Fibroblast of skin of right quadriceps (primary cell): ENCODE measurements around the gene APRT.
A peak's percentile ranks its signal among the peaks of the same experiment; 100 is the strongest.

ENCODE experiments used
- DNase-seq: peaks from one replicate; pipeline ENCODE4 v3.0.0-alpha.2; 2013

The APRT gene, protein sequence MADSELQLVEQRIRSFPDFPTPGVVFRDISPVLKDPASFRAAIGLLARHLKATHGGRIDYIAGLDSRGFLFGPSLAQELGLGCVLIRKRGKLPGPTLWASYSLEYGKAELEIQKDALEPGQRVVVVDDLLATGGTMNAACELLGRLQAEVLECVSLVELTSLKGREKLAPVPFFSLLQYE

DNA sequence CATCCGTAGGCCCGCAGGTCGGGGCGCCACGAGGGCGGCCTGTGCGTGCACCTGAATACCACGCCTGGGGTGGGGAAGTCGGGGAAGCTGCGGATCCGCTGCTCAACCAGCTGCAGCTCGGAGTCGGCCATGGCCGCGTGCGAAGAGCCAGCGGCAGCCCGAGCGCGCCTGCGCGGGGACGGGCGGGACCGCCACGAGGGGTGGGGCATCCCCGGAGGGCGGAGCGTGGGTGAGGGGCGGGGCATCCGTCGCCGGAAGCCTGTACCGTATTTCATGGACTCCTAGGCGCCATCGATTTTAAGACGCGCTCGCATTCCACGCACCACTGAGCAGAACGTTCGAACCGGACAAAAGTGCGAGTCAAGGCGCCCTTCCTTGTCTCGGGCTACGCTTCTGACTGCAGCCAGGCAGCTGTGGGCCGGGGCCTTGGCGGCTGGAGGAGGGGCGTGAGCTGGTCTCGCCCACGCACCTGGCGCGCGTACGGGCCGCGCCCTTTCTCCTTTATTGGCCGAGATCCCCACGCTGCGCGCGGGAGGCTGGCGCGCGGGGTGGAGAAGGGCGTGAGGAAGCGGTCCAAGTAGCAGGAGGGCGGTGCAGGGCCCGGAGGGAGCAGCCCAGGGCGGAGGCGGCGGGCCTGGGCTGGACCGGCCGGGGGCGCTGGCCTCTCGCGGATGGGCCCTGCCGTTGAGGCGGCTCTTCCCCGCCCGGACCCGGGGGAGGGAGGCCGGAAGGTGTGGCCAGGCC lies at the start of gene APRT:
Gene APRT, minus strand, starts transcription at position 160 of the 744 bp plus-strand sequence. Its CDS starts 29 bp downstream, at position 131.
- peak; percentile 93 for DNase-seq

DNA sequence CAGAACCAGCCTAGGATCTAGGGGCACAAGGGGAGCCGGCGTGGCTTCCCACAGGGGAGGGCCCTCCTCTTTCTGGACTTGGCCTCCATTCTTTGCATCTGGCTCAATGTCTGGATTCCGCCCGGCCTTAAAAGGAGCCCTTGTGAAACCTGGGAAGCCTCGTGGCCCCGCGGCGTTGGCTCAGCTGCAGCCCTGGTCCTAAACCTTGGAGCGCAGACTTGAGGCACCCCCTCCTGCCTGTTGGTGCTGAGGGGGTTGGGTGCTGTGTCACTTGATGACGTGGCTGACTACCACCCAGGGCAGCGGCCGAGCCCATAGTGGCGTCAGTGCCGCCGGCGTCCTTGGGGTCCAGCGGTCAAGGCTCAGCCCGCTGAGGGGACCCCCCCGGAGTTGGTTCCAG lies 49.6 kb upstream of the APRT start:
- DNase-seq, result no peak

DNA sequence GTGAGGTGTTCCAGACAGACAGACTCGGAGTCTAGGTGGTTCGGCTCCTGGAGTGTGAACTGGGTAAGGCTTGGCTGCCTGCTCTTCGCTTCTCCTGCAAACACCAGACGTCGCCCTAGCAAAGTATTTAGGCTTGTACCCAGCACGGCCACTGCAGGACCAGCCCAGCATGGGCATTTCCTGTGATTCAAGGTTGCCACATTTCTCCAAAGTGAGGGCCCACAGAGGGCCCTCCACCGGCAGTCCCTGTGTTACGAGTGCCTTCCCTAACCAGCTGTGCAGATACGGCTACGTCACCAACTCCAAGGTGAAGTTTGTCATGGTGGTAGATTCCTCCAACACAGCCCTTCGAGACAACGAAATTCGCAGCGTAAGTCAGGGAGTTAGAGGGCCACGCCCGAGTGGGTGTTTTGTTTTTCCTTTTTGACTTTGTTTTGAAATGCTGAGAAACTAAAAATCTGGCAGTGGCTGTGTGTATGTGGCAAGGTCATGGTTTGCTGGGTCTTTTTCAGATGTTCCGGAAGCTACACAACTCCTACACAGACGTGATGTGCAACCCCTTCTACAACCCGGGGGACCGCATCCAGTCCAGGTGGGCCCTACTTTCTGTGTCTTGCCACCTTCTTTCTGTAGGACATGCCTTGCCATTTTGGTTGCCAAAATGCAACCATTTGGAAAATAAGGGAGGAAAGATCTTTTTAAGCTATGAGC lies 47.8 kb upstream of the APRT start:
- no peak for DNase-seq

DNA sequence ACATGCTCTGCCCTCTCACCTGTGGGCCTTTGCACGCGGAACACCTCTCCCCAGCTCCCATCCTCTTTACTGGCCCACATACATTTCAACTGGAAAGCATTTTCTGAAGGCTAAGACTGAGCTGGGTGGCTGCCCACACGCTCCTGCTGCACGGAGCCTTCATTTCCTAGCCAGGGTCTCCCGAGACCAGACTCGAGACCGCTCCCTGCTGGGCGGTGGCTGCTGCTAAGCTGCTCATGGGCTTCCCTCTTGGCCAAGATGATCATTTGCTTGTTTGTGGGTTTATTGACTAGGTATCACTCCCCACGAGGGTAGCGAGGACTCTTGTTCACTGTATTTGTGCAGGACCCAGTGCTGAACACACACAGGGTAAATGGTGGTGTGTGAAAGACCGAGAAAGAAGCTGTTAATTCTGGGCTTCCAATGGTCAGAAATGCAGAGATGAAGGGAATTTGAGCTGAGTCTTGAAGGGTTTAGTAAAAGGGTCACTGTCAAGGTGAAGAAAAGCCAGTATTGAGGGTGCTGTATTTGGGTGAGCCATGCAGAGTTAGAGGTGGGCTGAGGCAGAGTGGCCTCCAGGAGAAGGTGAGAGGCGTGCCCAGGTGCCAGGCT lies 46.1 kb upstream of the APRT start:
- peak; percentile 63 for DNase-seq

DNA sequence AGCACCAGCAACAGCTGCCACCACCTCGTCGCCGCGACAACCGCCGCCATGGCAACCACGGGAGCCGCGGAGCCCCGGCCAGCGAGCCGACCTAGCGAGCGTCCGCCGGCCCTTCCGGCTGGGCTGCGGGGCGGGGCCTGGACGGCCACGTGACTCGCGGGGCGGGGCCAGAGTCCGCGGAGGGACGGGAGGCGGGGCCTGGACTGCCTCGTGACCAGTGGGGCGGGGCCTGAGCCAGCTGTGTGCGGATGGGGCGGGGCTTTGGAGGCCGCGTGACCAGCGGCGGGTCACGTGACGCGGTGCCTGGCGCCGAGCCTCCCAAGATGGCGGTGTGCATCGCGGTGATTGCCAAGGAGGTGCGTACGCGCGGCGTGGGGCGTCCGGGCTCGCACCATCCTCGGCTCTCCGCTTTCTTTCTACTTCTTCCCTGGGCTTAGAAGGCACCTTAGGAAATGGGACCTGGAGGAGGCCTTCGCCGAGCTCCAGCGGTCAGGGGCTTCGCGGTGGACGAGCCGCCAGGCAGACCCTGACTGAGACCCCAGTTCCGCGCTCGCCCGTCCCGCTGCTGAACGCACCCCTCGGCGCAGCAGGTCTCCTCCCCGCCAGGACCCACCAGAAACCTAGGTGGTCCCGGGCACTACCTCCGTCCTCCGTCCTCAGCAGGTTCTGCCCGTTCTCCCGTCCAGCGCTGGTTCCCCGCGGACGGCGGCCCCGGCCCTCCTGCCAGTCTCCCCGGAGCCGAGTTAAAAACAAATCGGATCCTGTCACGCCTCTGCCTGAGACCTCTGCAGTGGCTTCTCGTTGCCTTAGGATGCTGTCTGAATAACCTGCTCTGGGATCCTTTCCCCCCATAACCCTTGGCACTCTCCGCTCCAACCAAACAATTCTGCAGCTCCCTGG lies 45.4 kb upstream of the APRT start, which contains the start of the genes GALNS and TRAPPC2L:
Gene GALNS, minus strand, starts transcription at position 120 of the 900 bp plus-strand sequence. Its CDS starts 70 bp downstream, at position 50.
Gene TRAPPC2L, plus strand, starts transcription at position 300 of the 900 bp plus-strand sequence. Its CDS starts 24 bp downstream, at position 324.
- peak; percentile 93 for DNase-seq

DNA sequence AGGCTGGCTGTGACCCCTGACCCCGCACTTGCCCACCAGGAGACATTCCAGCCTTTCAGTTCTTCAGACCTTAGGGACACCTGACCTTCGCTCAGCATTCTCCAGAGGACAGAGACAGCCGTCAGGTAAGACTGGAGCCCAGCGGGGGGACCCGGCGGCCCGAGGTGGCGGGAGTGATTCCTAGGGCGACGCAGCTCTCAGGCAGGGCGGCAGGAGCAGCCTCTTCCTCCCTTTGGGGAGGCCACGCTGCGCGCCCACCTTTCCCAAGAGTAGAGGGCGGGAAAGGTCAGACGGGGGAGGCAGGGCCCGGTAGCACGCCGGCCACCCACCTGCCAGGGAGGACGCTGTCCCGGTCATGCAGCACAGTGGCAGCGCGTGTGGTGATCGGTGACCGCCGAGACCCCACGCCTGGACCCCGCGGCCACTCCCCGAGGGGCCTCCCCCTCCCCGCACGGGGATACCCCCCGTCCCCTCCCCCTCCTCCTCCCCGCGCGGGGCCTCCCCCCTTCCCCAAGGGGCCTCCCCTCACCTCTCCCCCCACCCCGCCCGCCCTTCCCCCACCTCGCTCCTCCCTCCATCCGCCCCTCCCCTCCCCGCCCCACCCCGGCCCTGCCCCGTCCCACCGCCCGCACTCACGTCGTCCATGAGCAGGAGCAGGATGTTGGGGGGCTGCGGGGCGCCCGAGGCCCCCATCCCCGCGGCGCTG lies 44.5 kb upstream of the APRT start:
- no peak for DNase-seq

DNA sequence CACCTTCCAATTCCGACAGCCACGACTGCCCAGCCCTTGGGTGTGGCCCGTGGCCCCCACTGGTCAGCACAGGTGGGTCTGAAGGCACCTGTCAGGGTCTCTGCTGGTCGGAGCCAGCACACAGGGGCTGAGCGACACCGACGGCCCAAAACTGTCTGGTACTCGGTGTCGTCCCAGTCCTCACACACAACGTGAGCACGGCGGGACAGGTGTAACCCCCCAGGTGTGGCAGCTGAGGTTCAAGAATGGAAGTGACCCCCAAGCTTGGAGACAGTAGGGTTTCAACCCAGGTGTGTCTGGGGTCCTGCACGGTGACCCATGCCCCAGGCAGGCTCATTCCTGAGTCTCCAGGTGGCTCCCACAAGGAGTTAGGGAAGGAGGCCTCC lies 44.0 kb upstream of the APRT start:
- no peak for DNase-seq

DNA sequence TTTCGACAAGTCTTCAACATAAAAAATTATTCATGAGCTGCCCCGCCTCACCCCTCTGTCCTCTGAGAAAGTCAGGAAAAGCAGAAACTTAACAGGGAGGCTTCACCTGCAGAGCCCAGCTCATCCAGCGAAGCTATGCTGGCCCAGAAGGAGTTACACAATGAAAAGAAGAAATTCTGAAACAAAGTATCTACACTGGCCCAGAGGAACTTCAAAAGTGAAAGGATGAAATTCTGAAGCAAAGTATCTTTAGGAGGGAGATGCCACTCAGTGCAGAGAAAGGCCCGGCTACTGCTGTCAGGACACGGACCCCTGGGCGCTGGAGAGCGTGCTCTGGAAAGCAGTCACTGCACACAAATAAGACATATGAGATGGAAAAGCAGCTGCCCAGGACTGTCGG lies 43.4 kb upstream of the APRT start:
- DNase-seq, result no peak

DNA sequence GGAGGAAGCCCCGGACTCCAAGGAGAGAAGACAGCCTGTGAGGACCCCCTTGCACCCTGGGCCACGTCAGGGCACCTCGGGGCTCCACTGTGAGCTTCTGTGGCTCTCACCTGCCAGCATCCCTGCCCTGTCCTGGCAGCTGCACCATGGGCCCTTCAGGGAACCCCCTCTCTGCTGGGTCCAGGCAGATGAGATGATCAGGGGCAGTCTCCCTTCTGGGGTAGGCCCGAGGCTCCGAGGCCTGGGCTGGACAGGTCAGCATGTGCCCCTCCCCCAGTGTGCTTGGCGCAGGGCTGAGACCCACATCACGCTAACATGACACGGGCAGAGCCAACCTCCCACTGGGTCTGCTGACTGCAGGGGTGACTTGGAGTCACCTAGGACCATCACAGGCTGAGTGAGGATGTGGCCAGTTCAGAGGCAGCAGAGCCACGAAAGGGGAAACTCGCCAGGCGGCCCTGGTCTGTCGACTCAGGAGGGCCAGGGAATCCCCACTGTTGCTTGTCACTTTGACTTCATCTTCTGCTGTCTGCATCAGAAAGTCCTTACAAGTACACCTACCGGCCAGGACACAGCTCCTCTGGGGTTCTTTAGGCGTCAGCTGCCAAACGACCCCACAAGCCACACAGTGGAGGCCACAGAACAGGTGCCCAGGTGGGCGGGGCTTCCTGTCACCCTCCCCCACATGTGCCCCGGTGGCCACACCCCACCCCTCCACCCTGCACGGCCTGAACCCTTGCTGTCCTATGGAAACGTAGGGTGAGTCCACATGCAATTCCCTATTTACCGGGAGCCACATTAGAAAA lies 42.8 kb upstream of the APRT start:
- no peak for DNase-seq

DNA sequence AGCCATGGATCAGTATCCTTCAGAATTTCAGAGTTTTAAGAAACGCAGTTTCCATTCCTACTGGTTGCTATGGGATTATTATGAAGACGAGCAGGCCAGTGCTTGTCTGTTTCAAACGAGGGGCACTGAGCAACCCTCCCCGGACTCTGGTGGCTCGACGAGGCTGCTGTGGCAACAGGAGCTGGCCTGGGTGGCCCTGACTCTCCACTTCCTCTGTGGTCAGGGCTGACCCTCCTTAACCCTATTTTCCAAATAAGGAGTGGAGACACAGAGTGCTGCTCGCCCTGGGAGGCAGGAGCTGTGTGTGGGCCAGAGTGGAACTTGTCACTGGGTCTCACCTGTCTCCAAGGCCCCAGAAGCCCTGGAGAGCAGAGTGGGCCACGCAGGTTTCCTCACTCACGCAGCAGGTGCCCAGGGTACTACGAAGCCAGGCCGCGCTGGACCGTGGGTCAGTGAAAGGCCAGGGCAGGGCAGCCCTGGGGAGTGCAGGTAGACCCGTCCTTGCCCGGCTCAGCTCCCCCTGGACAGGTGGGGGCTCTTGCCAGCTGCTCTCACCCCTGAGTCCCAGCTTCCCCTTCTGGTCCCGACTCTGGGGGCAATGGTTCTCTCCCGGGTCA lies 41.7 kb upstream of the APRT start:
- no peak for DNase-seq

DNA sequence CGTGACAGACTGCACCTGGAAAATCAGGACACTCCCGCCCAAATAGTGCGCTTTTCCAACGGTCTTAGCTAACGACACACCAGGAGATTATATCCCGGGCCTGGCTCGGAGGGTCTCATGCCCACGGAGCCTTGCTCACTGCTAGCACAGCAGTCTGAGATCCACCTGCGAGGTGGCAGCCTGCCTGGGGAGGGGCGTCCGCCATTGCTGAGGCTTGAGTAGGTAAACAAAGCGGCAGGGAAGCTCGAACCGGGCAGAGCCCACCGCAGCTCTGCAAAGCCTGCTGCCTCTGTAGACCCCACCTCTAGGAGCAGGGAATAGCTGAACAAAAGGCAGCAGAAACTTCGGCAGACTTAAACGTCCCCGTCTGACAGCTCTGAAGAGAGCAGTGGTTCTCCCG lies 39.9 kb upstream of the APRT start:
- DNase-seq, result no peak

DNA sequence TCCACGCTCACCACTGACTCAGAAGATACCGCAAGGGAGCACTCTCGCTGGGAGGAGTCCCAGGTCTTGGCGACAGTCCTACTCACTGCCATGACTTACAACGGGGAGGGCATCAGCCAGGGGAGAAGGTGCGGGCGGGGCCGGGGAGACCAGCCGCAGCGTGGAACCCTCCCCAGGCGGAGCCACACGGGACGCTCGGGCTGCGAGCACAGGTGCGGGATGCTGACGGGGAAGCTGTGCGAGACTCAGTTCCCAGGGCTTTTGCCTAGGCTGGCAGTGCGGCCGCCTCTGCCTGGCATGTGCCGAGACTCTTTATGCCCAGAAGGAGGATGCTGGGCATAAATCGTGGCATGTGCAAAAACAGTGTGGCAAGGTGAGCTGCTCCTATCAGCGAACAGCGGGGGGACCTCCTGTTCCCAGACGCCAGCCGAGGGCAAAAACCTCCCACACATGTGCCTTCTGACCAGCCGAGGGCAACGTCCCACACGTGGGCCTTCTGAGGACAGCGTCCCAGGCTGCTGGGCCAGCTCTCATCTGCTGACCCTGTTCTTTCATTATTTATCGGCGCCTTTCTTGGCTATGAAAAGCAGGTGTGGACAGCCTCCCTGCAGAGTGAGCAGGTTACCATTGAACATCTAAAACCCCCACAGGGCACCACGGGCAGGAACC lies 38.9 kb upstream of the APRT start:
- DNase-seq, result no peak

DNA sequence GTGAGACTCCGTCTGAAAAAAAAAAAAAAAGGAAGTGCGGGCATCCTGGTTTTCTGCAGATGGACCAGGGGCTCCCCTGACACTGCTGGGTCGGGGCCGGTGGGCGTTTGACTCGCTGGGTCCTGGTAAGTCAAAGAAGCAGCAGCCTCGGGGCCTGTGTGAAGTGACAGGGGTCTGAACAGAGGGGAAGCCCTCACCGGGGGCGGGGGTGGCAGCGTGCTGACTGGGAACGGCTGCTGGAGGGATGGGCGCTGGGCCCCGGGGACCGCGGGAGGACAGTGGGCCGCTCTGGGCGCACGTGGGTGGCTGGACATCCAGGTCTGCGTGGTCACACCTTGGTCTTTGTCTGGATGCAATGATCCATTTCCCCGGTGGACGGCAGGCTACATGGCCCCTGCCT lies 36.8 kb upstream of the APRT start:
- DNase-seq, result no peak

DNA sequence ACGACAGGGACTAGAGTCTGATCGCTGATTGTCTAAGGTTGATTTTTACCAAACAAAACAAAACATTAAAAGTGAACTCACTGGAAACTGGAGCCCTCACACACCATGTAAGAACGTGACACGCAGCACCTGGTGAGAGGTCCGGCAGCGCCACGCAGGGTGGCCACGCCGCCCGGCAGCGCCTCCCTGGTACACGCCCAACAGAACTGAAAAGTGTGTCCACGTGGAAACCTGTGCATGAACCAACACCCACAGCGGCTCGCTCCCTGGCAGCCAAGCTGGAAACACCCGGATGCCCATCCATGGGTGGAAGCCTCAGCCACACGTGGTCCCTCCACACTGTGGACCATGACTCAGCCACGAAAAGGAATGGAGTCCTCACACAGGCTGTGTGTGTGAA lies 35.9 kb upstream of the APRT start:
- DNase-seq, result no peak

DNA sequence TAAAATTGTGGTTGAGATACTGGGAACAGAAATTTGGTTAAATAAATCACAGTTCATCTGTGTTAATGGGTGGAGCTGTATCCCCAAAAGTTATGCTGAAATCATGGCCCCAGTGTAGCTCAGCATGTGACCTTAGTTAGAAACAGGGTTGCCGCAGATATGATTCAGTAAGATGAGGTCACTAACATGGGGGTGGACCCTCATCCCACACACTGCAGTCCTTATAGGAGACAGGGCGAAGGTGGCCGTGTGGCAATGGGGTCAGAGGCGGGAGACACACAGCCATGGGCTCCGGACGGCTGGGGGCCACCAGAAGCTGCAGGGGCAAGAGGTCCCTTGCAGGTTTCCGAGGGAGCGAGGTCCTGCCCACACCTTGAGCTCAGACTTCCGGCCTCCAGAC lies 34.4 kb upstream of the APRT start:
- no peak for DNase-seq

DNA sequence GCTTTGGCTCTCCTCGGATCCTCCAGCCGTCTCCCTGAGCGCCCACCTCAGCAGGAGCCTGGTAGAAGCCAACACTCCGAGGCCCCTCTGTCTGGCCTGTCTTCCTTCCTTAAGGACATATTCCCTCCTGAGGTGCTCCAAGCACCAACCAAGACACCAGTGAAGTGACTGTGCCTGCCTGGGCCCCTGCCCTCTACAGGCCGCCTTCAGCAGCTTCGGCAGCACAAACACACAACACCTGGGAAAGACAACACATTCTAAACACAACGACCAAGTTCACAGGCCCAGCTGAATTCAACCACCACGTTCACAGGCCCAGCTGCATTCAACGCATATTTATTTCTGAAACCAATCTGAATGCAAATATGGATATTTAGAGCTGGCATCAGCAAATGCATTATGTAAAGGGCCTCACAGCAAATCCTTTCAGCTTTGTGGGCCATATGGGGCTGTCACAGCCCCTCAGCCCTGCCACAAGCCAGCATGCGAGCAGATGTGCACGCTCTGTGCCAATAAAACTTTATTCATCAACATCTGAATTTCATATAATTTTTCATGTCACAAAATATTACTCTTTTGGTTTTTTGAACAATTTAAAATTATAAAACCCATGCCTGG lies 32.8 kb upstream of the APRT start:
- DNase-seq, result no peak

DNA sequence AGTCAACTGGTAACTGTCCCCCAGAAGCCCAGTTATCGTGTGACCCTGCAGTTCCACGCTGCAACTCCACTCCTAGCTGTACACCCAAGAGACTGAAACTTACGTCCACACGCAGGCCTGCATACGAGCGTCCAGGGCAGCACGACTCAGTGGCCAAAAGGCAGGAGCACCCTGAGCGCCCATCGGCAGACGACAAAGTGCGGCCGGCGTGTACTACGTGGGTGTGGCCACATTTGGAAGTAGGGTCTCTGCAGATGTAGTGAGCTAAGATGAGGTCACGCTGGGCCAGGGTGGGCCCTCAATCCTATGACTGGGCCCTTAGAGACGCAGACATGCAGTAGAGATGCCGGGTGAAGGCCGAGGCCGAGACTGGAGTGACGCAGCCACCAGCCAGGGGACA lies 31.5 kb upstream of the APRT start:
- no peak for DNase-seq

DNA sequence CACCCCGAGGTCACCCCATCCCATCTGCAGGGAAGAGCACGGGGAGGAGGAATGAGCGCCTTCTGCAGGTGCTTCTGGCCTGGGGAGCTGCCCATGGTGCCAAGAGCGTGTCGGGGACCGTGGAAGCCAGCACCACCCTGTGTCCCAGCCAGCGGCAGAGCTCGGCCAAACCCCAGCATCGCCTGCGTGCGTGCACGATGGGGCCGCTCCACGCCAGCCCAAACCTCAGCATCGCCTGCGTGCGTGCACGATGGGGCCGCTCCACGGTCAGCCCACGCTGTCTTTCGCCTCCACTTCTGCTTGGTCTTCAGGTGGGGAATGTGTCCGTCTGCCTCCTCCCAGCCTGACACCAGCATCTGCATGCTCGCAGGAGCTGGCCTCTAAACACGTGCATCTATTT lies 31.1 kb upstream of the APRT start:
- DNase-seq, result no peak

DNA sequence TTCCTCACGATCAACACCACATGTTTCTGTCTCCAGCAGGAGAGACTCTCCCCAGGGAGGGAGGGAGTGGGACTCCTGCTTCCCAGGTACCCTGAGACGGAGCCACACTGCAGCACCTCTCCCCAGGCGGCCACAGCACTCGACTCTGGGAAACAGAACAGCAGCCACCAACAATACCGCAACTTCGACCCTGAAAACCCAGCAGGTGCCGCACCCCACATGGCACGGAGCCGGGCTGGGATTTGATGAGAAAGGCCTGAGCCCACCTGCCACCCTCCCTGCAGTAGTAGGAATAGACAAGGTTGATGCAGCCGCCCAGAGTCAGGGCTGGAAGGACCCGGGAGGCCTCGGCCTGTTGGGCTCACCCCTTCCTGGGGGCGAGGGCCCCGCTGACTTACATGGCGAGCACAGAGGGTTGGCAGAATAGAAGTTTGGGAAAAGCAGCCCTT lies 30.6 kb upstream of the APRT start:
- no peak for DNase-seq
